GM23338 (cell line): ENCODE measurements around the gene SETBP1. TPM values are rescaled to one million over a fixed set of nuclear protein-coding genes. Genes with fewer than 3 reads are reported as not detected.

ENCODE experiments used
- ATAC-seq: fragments of 200-7000 bp; cut with Tn5 transposase; 3 replicates; pipeline ENCODE4 v1.9.1; 2020
- DNase-seq: peaks from one replicate; pipeline ENCODE4 v3.0.0-alpha.2; 2015; ENCODE audit warnings: low spot score
- H2AFZ ChIP-seq: fragments of 200-600 bp; sonication (generic); 2 replicates; pipeline ENCODE4 v1.8.0; 2016; ENCODE audit warnings: antibody characterized with exemption, mild to moderate bottlenecking, moderate library complexity
- H3F3A ChIP-seq: fragments of 200-600 bp; sonication (generic); replicated peaks from 2 replicates; pipeline ENCODE4 v1.8.0; 2017; ENCODE audit warnings: antibody characterized with exemption, mixed run types, low read depth
- H3K27ac ChIP-seq: fragments of 200-600 bp; sonication (generic); 2 replicates; pipeline ENCODE4 v1.6.1; 2016; ENCODE audit warnings: low read depth
- H3K27me3 ChIP-seq: fragments of 200-600 bp; sonication (generic); 2 replicates; pipeline ENCODE4 v1.8.0; 2016; ENCODE audit warnings: mild to moderate bottlenecking, mixed run types, moderate library complexity; ENCODE audit not compliant: insufficient read depth
- H3K36me3 ChIP-seq: fragments of 200-600 bp; sonication (generic); 2 replicates; pipeline ENCODE4 v1.8.0; 2016; ENCODE audit warnings: mild to moderate bottlenecking; ENCODE audit not compliant: insufficient read depth
- H3K4me1 ChIP-seq: fragments of 200-600 bp; sonication (generic); 2 replicates; pipeline ENCODE4 v1.8.0; 2016; ENCODE audit warnings: mild to moderate bottlenecking, moderate library complexity; ENCODE audit not compliant: insufficient read depth
- H3K4me2 ChIP-seq: fragments of 200-600 bp; sonication (generic); 2 replicates; pipeline ENCODE4 v1.7.1; 2017; ENCODE audit warnings: mixed run types
- H3K4me3 ChIP-seq: fragments of 200-600 bp; sonication (generic); 2 replicates; pipeline ENCODE4 v1.6.1; 2016; ENCODE audit warnings: mixed run types
- H3K79me2 ChIP-seq: fragments of 200-600 bp; sonication (generic); replicated peaks from 2 replicates; pipeline ENCODE4 v1.8.0; 2017; ENCODE audit warnings: mild to moderate bottlenecking; ENCODE audit not compliant: insufficient read depth
- H3K9me2 ChIP-seq: fragments of 200-600 bp; sonication (generic); 2 replicates; pipeline ENCODE4 v1.8.0; 2017; ENCODE audit not compliant: insufficient read depth
- H4K20me1 ChIP-seq: fragments of 200-600 bp; sonication (generic); replicated peaks from 2 replicates; pipeline ENCODE4 v1.8.0; 2017; ENCODE audit warnings: mild to moderate bottlenecking; ENCODE audit not compliant: insufficient read depth
- H3K27ac Mint-ChIP-seq: 2 replicates; pipeline ENCODE4 v1.8.0; 2020; ENCODE audit warnings: inconsistent platforms, mild to moderate bottlenecking, moderate library complexity, mixed read lengths
- H3K27me3 Mint-ChIP-seq: 3 replicates; pipeline ENCODE4 v1.8.0; 2022; ENCODE audit warnings: low read depth, mild to moderate bottlenecking, moderate library complexity, mixed read lengths, inconsistent platforms; ENCODE audit not compliant: insufficient read depth, poor library complexity
- H3K36me3 Mint-ChIP-seq: 3 replicates; pipeline ENCODE4 v1.8.0; 2021; ENCODE audit warnings: low read depth, mild to moderate bottlenecking, inconsistent platforms, moderate library complexity, mixed read lengths
- H3K4me1 Mint-ChIP-seq: 3 replicates; pipeline ENCODE4 v1.8.0; 2020; ENCODE audit warnings: mild to moderate bottlenecking, inconsistent platforms, mixed read lengths
- H3K4me3 Mint-ChIP-seq: 3 replicates; pipeline ENCODE4 v1.8.0; 2021; ENCODE audit warnings: moderate library complexity, mild to moderate bottlenecking, inconsistent platforms, mixed read lengths
- H3K9me3 Mint-ChIP-seq: 3 replicates; pipeline ENCODE4 v1.8.0; 2020; ENCODE audit warnings: moderate library complexity, mild to moderate bottlenecking, inconsistent platforms, mixed read lengths
- CREB1 ChIP-seq: fragments of 250-450 bp; sonication (Bioruptor Pico); IDR thresholded peaks from 2 replicates; pipeline ENCODE4 v1.5.0; 2020; ENCODE audit warnings: low read depth, mild to moderate bottlenecking, moderate library complexity
- EZH2phosphoT487 ChIP-seq: fragments of 200-600 bp; sonication (generic); IDR thresholded peaks from one replicate; pipeline ENCODE4 v1.8.1; 2018; ENCODE audit warnings: antibody characterized with exemption; ENCODE audit not compliant: unreplicated experiment
- ZNF114 ChIP-seq: fragments of 250-450 bp; sonication (Bioruptor Pico); IDR thresholded peaks from 2 replicates; pipeline ENCODE4 v1.5.0; 2020; ENCODE audit warnings: mild to moderate bottlenecking, moderate library complexity
- ZNF331 ChIP-seq: fragments of 250-450 bp; sonication (Bioruptor Pico); IDR thresholded peaks from 2 replicates; pipeline ENCODE4 v1.5.0; 2020; ENCODE audit warnings: low read depth, mild to moderate bottlenecking, moderate library complexity
- ZNF462 ChIP-seq: fragments of 250-450 bp; sonication (Bioruptor Pico); IDR thresholded peaks from 2 replicates; pipeline ENCODE4 v1.5.0; 2020; ENCODE audit warnings: mild to moderate bottlenecking, moderate library complexity
- polyA plus RNA-seq: library from polyadenylated mRNA; unstranded; fragments of >200 nt; fragmentation: Nextera tagmentation; extraction: Ambion mirVana; gene quantifications from 2 replicates; pipeline ENCODE4 v1.2.1, GENCODE V29; 2016
- total RNA-seq: library from RNA; depleted of rRNA; stranded (reverse); fragments of >200 nt; shearing (Covaris generic); gene quantifications from 2 replicates; pipeline ENCODE4 v1.2.3, GENCODE V29; 2014
- TF ChIP-seq, protein P1 (sequence below): IDR thresholded peaks from 2 replicates; pipeline ENCODE4 v1.6.1; 2016; ENCODE audit warnings: antibody characterized with exemption

Gene SETBP1
- total and polyA plus RNA-seq, 2 experiments from 2014 or later = 1.6 to 5.5 TPM

DNA sequence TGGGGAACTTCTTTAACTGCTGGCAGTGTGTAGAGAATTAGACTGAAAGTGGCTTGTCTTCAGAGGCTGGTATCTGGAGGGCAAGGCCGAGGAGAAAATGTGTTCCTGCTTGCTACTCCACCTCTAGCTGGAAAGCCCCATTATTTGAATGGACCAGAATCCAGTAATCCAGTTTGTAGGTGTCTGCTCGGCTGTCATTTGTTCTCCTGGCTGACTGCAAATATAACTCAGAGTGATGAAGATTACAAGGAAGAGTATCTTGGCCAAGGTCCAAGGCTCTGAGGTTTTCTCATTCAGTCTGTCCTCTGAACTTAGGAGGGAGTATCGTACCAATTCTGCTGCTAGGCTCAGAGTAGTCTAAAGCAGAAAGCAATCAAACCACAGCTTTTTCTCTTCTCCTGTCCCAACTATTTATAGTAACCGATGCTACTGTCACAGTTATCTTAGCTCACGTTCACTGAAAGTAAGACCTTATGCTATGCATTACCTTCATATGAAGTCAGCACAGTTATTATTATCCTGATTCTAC is 228.6 kb downstream of the SETBP1 start:
- H3K27me3 ChIP-seq = no peaks in the 10 kb centered on the region
- H3K27ac ChIP-seq = no peak overlapping the region
- Mint-ChIP-seq H3K4me3 (no peak overlapping the region), H3K27me3 (no peaks in the 10 kb centered on the region), H3K9me3 (no peaks in the 10 kb centered on the region), H3K36me3 (no peaks in the 10 kb centered on the region), H3K4me1 (no peaks in the 10 kb centered on the region), H3K27ac (no peak overlapping the region)
- H3K9me2 ChIP-seq = peaks cover 7% of the 10 kb centered on the region
- H2AFZ ChIP-seq = no peak overlapping the region
- H4K20me1 ChIP-seq = no peaks in the 10 kb centered on the region; the same call in 1 of the 2 replicates
- H3F3A ChIP-seq = no peaks in the 10 kb centered on the region
- H3K36me3 ChIP-seq = no peaks in the 10 kb centered on the region
- ATAC-seq (no peak), DNase-seq (no peak)
- H3K4me3 ChIP-seq = no peak overlapping the region
- H3K4me1 ChIP-seq = no peaks in the 10 kb centered on the region
- H3K79me2 ChIP-seq = no peaks in the 10 kb centered on the region
- H3K4me2 ChIP-seq = no peak overlapping the region
- TF ChIP-seq, protein P1, sequence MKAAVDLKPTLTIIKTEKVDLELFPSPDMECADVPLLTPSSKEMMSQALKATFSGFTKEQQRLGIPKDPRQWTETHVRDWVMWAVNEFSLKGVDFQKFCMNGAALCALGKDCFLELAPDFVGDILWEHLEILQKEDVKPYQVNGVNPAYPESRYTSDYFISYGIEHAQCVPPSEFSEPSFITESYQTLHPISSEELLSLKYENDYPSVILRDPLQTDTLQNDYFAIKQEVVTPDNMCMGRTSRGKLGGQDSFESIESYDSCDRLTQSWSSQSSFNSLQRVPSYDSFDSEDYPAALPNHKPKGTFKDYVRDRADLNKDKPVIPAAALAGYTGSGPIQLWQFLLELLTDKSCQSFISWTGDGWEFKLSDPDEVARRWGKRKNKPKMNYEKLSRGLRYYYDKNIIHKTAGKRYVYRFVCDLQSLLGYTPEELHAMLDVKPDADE = no peak
- TF ChIP-seq CREB1 (CRISPR knock-in tag) = no peak
- no peak for TF ChIP-seq ZNF462 (CRISPR knock-in tag)
- TF ChIP-seq EZH2phosphoT487 = no peak

DNA sequence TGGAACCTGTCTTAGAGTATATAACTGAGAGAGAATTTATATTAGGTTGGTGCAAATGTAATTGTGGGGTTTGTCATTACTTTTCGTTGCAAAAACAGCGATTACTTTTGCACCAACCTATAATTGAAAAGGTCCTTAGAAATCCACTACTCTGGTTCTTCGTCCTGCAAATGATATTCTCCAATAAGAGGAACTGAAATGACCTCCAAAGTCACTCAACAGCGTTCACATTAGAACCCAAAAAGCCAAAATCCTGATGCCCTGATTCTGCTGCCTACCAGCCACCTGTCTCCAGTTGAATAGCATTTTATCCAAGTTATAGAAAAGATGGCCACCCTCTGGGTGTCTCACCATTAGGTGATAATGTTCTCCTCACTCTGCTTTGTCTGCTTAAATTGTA is 230.6 kb downstream of the SETBP1 start:
- Histone ChIP-seq H3K4me2 (no peak overlapping the region), H3F3A (no peaks in the 10 kb centered on the region), H3K79me2 (no peaks in the 10 kb centered on the region), H3K4me1 (no peaks in the 10 kb centered on the region), H3K9me2 (peaks cover 7% of the 10 kb centered on the region), H3K4me3 (no peak overlapping the region), H3K27me3 (no peaks in the 10 kb centered on the region), H4K20me1 (no peaks in the 10 kb centered on the region; the same call in 1 of the 2 replicates), H3K27ac (no peak overlapping the region), H2AFZ (no peak overlapping the region), H3K36me3 (no peaks in the 10 kb centered on the region)
- no peak for ATAC-seq
- H3K4me3 Mint-ChIP-seq = no peak overlapping the region
- DNase-seq = no peak
- no peaks in the 10 kb centered on the region for H3K4me1 Mint-ChIP-seq
- no peaks in the 10 kb centered on the region for H3K27me3 Mint-ChIP-seq
- no peak overlapping the region for H3K27ac Mint-ChIP-seq
- H3K9me3 Mint-ChIP-seq = no peaks in the 10 kb centered on the region
- H3K36me3 Mint-ChIP-seq = no peaks in the 10 kb centered on the region
- no peak for TF ChIP-seq ZNF331 (CRISPR knock-in tag)
- TF ChIP-seq ZNF114 (CRISPR knock-in tag) = no peak
- no peak for TF ChIP-seq EZH2phosphoT487
